Calu3 (cell line): ENCODE measurements around the gene RADIL. TPM values are rescaled to one million over a fixed set of nuclear protein-coding genes. Genes with fewer than 3 reads are reported as not detected.

ENCODE experiments used
- BruUV-seq: library from RNA; stranded (reverse); fragments of 400-500 nt; replicated peaks from 2 replicates; lab custom pipeline; 2021; lab: Mats Ljungman, UMichigan
- CTCF ChIA-PET: fragments of 300-600 bp; sonication (Branson Sonifier 250); formaldehyde crosslinking; loops from one replicate; lab custom pipeline; 2022; ENCODE audit warnings: antibody characterized with exemption; lab: Charles Lee
- DNase-seq: peaks from one replicate; pipeline ENCODE4 v3.0.0; 2022
- H3K27ac Mint-ChIP-seq: one replicate; pipeline ENCODE4 v1.8.0; 2022; ENCODE audit warnings: mixed read lengths; ENCODE audit not compliant: unreplicated experiment
- H3K27me3 Mint-ChIP-seq: one replicate; pipeline ENCODE4 v1.8.0; 2022; ENCODE audit warnings: mixed read lengths; ENCODE audit not compliant: unreplicated experiment
- H3K36me3 Mint-ChIP-seq: one replicate; pipeline ENCODE4 v1.8.0; 2022; ENCODE audit warnings: mild to moderate bottlenecking, moderate library complexity, mixed read lengths; ENCODE audit not compliant: insufficient read depth, unreplicated experiment
- H3K4me1 Mint-ChIP-seq: one replicate; pipeline ENCODE4 v1.8.0; 2022; ENCODE audit warnings: mild to moderate bottlenecking, low read depth, mixed read lengths; ENCODE audit not compliant: unreplicated experiment
- H3K4me3 Mint-ChIP-seq: one replicate; pipeline ENCODE4 v1.8.0; 2022; ENCODE audit warnings: mild to moderate bottlenecking, low read depth, moderate library complexity, mixed read lengths; ENCODE audit not compliant: unreplicated experiment
- H3K9me3 Mint-ChIP-seq: one replicate; pipeline ENCODE4 v1.8.0; 2022; ENCODE audit warnings: low read depth, mixed read lengths; ENCODE audit not compliant: unreplicated experiment
- CTCF ChIP-seq: fragments of 200-600 bp; IDR thresholded peaks from one replicate; pipeline ENCODE4 v1.8.0; 2022; ENCODE audit warnings: antibody characterized with exemption; ENCODE audit not compliant: unreplicated experiment
- intact Hi-C: fragments of 100-400 bp; cut with micrococcal nuclease; formaldehyde crosslinking; loops from one replicate; pipeline ENCODE4 v1.10.0; 2022; ENCODE audit not compliant: unreplicated experiment
- total RNA-seq: library from RNA; stranded (reverse); gene quantifications from 2 replicates; pipeline ENCODE4 v1.2.3, GENCODE V29; 2022

RADIL gene
- total RNA-seq, 1 experiment from 2014 or later = 1.8 TPM

GRCh38 chr7:4762121-4763055 lies 121.1 kb downstream of the RADIL start:
- CTCF ChIA-PET = interaction anchor here (0.6 kb wide), 2 partner anchors 517 to 1599 kb away, joined by 3 to 5 read pairs; no protein-coding TSS in a partner anchor
- DNase-seq = no peak
- intact Hi-C loops = no loop called here
- H3K36me3 Mint-ChIP-seq = peaks cover 77% of the 10 kb centered on the region
- no peaks in the 10 kb centered on the region for H3K27me3 Mint-ChIP-seq
- H3K9me3 Mint-ChIP-seq = no peaks in the 10 kb centered on the region
- no TSS peak for BruUV-seq
- no peak for TF ChIP-seq CTCF
- H3K27ac Mint-ChIP-seq = no peak overlapping the region
- no peak overlapping the region for H3K4me3 Mint-ChIP-seq
- H3K4me1 Mint-ChIP-seq = no peaks in the 10 kb centered on the region

- DNase-seq = no peak
- no TSS peak for BruUV-seq
- intact Hi-C loops = no loop called here
- Mint-ChIP-seq H3K27ac (no peak overlapping the region), H3K4me1 (no peaks in the 10 kb centered on the region), H3K9me3 (no peaks in the 10 kb centered on the region), H3K36me3 (peaks cover 79% of the 10 kb centered on the region), H3K27me3 (no peaks in the 10 kb centered on the region), H3K4me3 (no peak overlapping the region)
- CTCF ChIA-PET = interaction anchor here (0.6 kb wide), 2 partner anchors 28 to 130 kb away, joined by 3 read pairs; no protein-coding TSS in a partner anchor
- no peak for TF ChIP-seq CTCF
Observed at GRCh38 chr7:4760952-4761351, 122.6 kb downstream of the RADIL start.

- BruUV-seq = no TSS peak
- Mint-ChIP-seq H3K36me3 (peaks cover 71% of the 10 kb centered on the region), H3K4me3 (no peak overlapping the region), H3K4me1 (no peaks in the 10 kb centered on the region), H3K27ac (no peak overlapping the region), H3K27me3 (no peaks in the 10 kb centered on the region), H3K9me3 (no peaks in the 10 kb centered on the region)
- DNase-seq = no peak
- TF ChIP-seq CTCF = no peak
- CTCF ChIA-PET = interaction anchor here (0.7 kb wide), 1 partner anchor 118 kb away, joined by 3 read pairs; no protein-coding TSS in a partner anchor
- intact Hi-C loops = loop anchor here (10.0 kb wide), 1 partner anchor 144 kb away; no protein-coding TSS in a partner anchor
Observed at GRCh38 chr7:4759211-4759610, 124.3 kb downstream of the RADIL start.

- H3K27ac Mint-ChIP-seq = no peak overlapping the region
- no peak for DNase-seq
- BruUV-seq = no TSS peak
- intact Hi-C loops = loop anchor here (10.0 kb wide), 1 partner anchor 144 kb away; no protein-coding TSS in a partner anchor
- H3K4me1 Mint-ChIP-seq = no peaks in the 10 kb centered on the region
- H3K4me3 Mint-ChIP-seq = no peak overlapping the region
- H3K36me3 Mint-ChIP-seq = peaks cover 71% of the 10 kb centered on the region
- CTCF ChIA-PET = interaction anchor here (0.7 kb wide), 1 partner anchor 117 kb away, joined by 3 read pairs; no protein-coding TSS in a partner anchor
- TF ChIP-seq CTCF = no peak
- H3K9me3 Mint-ChIP-seq = no peaks in the 10 kb centered on the region
- no peaks in the 10 kb centered on the region for H3K27me3 Mint-ChIP-seq
Observed at GRCh38 chr7:4758791-4759190, 124.7 kb downstream of the RADIL start.
